CD4-positive, alpha-beta memory T cell (primary cell): ENCODE measurements around the gene PCDHA4. TPM values are rescaled to one million over a fixed set of nuclear protein-coding genes. Genes with fewer than 3 reads are reported as not detected.
"Not testable (repeated sequence)": the region's sequence is repeated elsewhere in the genome, so short reads cannot be mapped to it uniquely, and the experiment has no call there.

ENCODE experiments used
- CTCF ChIA-PET: fragments of 350-600 bp; sonication (Branson Sonifier 250); formaldehyde crosslinking; loops from one replicate; lab custom pipeline; 2021; ENCODE audit warnings: inconsistent platforms; ENCODE audit not compliant: partially characterized antibody; lab: Charles Lee
- POLR2A ChIA-PET: fragments of 350-600 bp; sonication (Branson Sonifier 250); formaldehyde crosslinking; loops from one replicate; lab custom pipeline; 2021; ENCODE audit not compliant: partially characterized antibody; lab: Charles Lee
- DNase-seq, 5 donors: peaks; one replicate each; pipeline versions ENCODE4 v3.0.0 to v3.0.0-alpha.2; 2020 to 2022; ENCODE audit warnings: mixed read lengths in 1 of 5
- H3K27ac ChIP-seq: one replicate; pipeline ENCODE4 v1.7.0; 2013; ENCODE audit warnings: low read depth, low read length
- H3K27me3 ChIP-seq: 2 replicates; pipeline ENCODE4 v1.7.0; 2013; ENCODE audit warnings: mild to moderate bottlenecking, low read length, moderate library complexity; ENCODE audit not compliant: insufficient read depth
- H3K36me3 ChIP-seq: 2 replicates; pipeline ENCODE4 v1.7.0; 2013; ENCODE audit warnings: mild to moderate bottlenecking, low read length, moderate library complexity; ENCODE audit not compliant: insufficient read depth
- H3K4me1 ChIP-seq: 2 replicates; pipeline ENCODE4 v1.7.0; 2013; ENCODE audit warnings: mild to moderate bottlenecking, low read length, moderate library complexity; ENCODE audit not compliant: insufficient read depth
- H3K4me3 ChIP-seq, 2 donors: one replicate each; pipeline ENCODE4 v1.7.0; 2013; ENCODE audit warnings: low read length in 2 of 2, mild to moderate bottlenecking in 1 of 2
- H3K9me3 ChIP-seq, 2 donors: one replicate each; pipeline ENCODE4 v1.7.0; 2013; ENCODE audit warnings: low read length in 2 of 2, control low read depth in 1 of 2; ENCODE audit not compliant: control insufficient read depth in 1 of 2
- H3K27ac Mint-ChIP-seq, 7 donors: one replicate each; pipeline ENCODE4 v1.8.0; 2020 to 2021; ENCODE audit warnings: mixed read lengths in 7 of 7, mild to moderate bottlenecking in 6 of 7, inconsistent platforms in 3 of 7, moderate library complexity in 3 of 7
- H3K27me3 Mint-ChIP-seq, 2 donors: one replicate each; pipeline ENCODE4 v1.8.0; 2020 to 2021; ENCODE audit warnings: mixed read lengths in 2 of 2
- H3K36me3 Mint-ChIP-seq, 2 donors: one replicate each; pipeline ENCODE4 v1.8.0; 2020 to 2021; ENCODE audit warnings: mixed read lengths in 2 of 2, inconsistent platforms in 1 of 2, mild to moderate bottlenecking in 1 of 2
- H3K4me1 Mint-ChIP-seq, 4 donors: one replicate each; pipeline ENCODE4 v1.8.0; 2020 to 2021; ENCODE audit warnings: mixed read lengths in 4 of 4, mild to moderate bottlenecking in 1 of 4
- H3K4me3 Mint-ChIP-seq, 8 donors: one replicate each; pipeline ENCODE4 v1.8.0; 2020 to 2021; ENCODE audit warnings: mixed read lengths in 8 of 8, mild to moderate bottlenecking in 7 of 8, moderate library complexity in 6 of 8, inconsistent platforms in 3 of 8
- H3K9me3 Mint-ChIP-seq, 8 donors: one replicate each; pipeline ENCODE4 v1.8.0; 2020 to 2021; ENCODE audit warnings: mixed read lengths in 8 of 8, mild to moderate bottlenecking in 5 of 8, inconsistent platforms in 3 of 8, moderate library complexity in 1 of 8
- intact Hi-C: fragments of 100-400 bp; cut with micrococcal nuclease; formaldehyde crosslinking; loops from one replicate; pipeline ENCODE4 v1.15.1; 2023
- polyA plus RNA-seq, 2 donors: library from polyadenylated mRNA; unstranded; fragments of 300-500 nt; fragmentation: Illumina TruSeq; gene quantifications; one replicate each; pipeline ENCODE4 v1.2.3, GENCODE V29; 2021
- total RNA-seq, 2 experiments: library from RNA; stranded (reverse); gene quantifications; one replicate each; pipeline ENCODE4 v1.2.3, GENCODE V29; 2021

PCDHA4 gene
- total RNA-seq (not detected), polyA plus RNA-seq (not detected)

GRCh38 chr5:140806834-140807775 is at the start of gene PCDHA4:
Gene PCDHA4 (plus strand): TSS chr5:140807068.
- Mint-ChIP-seq H3K27ac (no peak within 1 kb of the TSS), H3K4me3 (peak within 1 kb of the TSS in 1 of 8 donors; percentile 13), H3K4me1 (no peaks in the 10 kb centered on the region), H3K36me3 (peaks cover 7 to 9% of the 10 kb centered on the region in 2 donors), H3K9me3 (peaks cover 3 to 78% (median 47%) of the 10 kb centered on the region in 8 donors), H3K27me3 (peaks cover 7 to 18% of the 10 kb centered on the region in 2 donors)
- no peak within 1 kb of the TSS for H3K4me3 ChIP-seq
- ChIA-PET CTCF (interaction anchor here (0.9 kb wide), 1 partner anchor 9 kb away, joined by 3 read pairs; no protein-coding TSS in a partner anchor), POLR2A (no interaction called here)
- H3K4me1 ChIP-seq, result no peaks in the 10 kb centered on the region
- H3K36me3 ChIP-seq, result no peaks in the 10 kb centered on the region
- no peak within 1 kb of the TSS for H3K27ac ChIP-seq
- intact Hi-C loops, result no loop called here
- no peaks in the 10 kb centered on the region for H3K9me3 ChIP-seq
- H3K27me3 ChIP-seq, result no peaks in the 10 kb centered on the region
- no peak for DNase-seq

DNA sequence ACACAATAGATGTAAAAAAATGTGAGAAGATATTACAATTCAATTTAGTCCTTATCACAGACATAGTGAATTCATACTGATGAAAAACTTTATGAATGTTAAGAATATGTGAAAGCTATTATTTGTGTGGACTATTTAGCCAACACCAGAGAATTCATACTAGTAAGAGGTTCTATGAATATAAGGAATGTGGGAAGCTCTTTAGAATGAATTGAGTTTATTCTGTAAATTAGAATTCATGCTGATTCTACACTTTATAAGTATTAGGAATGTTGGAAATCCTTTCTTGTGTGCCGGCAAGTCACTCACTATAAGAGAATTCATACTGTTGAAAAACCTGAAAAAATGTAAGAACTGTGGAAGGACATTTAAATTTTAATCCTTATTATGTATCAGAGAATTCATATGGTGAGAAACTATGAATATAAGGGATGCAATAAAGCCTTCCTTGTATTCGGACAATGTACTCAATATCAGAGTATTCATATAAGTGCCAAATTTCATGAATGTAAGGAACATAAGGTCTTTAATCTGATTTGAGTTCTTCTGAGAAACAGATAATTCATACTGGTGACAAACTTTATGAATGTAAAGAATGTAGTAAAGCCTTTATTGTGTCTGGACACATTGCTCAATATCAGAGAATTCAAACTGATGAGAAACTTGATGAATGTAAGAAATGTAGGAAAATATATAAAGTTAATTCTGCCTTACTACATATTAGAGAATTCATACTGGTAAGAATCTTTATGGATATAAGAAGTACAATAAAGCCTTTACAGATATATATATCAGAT is 42.5 kb upstream of the PCDHA4 start:
- H3K36me3 Mint-ChIP-seq, result peaks cover 17 to 27% of the 10 kb centered on the region in 2 donors
- intact Hi-C loops, result no loop called here

GRCh38 chr5:140767444-140767843 is 39.4 kb upstream of the PCDHA4 start:
- peaks cover 0 to 64% of the 10 kb centered on the region in 2 donors for H3K9me3 ChIP-seq
- intact Hi-C loops, result no loop called here
- no peaks in the 10 kb centered on the region for H3K4me1 Mint-ChIP-seq
- peaks cover 0 to 93% (median 79%) of the 10 kb centered on the region in 8 donors for H3K9me3 Mint-ChIP-seq
- H3K27me3 ChIP-seq, result no peaks in the 10 kb centered on the region
- H3K36me3 ChIP-seq, result no peaks in the 10 kb centered on the region
- peaks cover 0 to 2% of the 10 kb centered on the region in 2 donors for H3K27me3 Mint-ChIP-seq
- CTCF ChIA-PET, result no interaction called here
- DNase-seq, result no peak
- no peak overlapping the region for H3K27ac ChIP-seq
- H3K36me3 Mint-ChIP-seq, result peaks cover 11 to 26% of the 10 kb centered on the region in 2 donors
- POLR2A ChIA-PET, result no interaction called here
- no peak overlapping the region for H3K4me3 ChIP-seq
- no peak overlapping the region for H3K27ac Mint-ChIP-seq
- H3K4me1 ChIP-seq, result no peaks in the 10 kb centered on the region
- H3K4me3 Mint-ChIP-seq, result no peak overlapping the region

More for the DNA sequence above, 42.5 kb upstream of the PCDHA4 start:
- DNase-seq, result no peak
- Mint-ChIP-seq H3K4me3 (no peak overlapping the region), H3K9me3 (peaks cover 0 to 95% (median 80%) of the 10 kb centered on the region in 8 donors), H3K4me1 (no peaks in the 10 kb centered on the region), H3K27me3 (peaks cover 0 to 1% of the 10 kb centered on the region in 2 donors), H3K27ac (no peak overlapping the region)
- CTCF ChIA-PET, result no interaction called here
- Histone ChIP-seq H3K27ac (no peak overlapping the region), H3K27me3 (no peaks in the 10 kb centered on the region), H3K4me3 (no peak overlapping the region), H3K4me1 (no peaks in the 10 kb centered on the region), H3K9me3 (peaks cover 0 to 50% of the 10 kb centered on the region in 2 donors), H3K36me3 (no peaks in the 10 kb centered on the region)
- POLR2A ChIA-PET, result no interaction called here

DNA sequence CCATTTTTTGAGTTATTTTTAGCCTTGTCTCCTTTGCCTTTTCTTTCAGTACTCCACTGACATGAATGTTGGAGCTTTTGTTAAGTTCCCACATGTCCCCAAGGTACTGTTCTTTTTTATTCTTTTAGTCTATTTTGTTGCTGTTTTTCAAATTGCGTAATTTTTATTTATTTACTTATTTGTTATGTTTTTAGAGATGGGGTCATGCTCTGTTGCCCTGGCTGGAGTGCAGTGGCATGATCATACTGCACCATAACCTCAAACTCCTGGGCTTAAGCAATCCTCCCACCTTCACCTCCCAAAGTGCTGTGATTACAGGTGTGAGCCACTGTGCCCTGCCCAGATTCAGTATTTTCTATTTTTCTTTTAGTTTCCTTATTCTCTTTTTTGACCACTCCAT is 26.4 kb upstream of the PCDHA4 start:
- intact Hi-C loops, result no loop called here
- H3K27me3 Mint-ChIP-seq, result no peaks in the 10 kb centered on the region
- Histone ChIP-seq H3K4me3 (no peak overlapping the region), H3K4me1 (no peaks in the 10 kb centered on the region), H3K27ac (no peak overlapping the region), H3K9me3 (peaks cover 0 to 19% of the 10 kb centered on the region in 2 donors), H3K27me3 (no peaks in the 10 kb centered on the region), H3K36me3 (no peaks in the 10 kb centered on the region)
- peaks cover 16 to 19% of the 10 kb centered on the region in 2 donors for H3K36me3 Mint-ChIP-seq
- H3K4me1 Mint-ChIP-seq, result no peaks in the 10 kb centered on the region
- ChIA-PET POLR2A (no interaction called here), CTCF (interaction anchor here (1.1 kb wide), 1 partner anchor 62 kb away, joined by 4 read pairs; no protein-coding TSS in a partner anchor)
- H3K4me3 Mint-ChIP-seq, result no peak overlapping the region
- DNase-seq, result no peak
- H3K27ac Mint-ChIP-seq, result no peak overlapping the region
- peaks cover 7 to 98% (median 86%) of the 10 kb centered on the region in 8 donors for H3K9me3 Mint-ChIP-seq

DNA sequence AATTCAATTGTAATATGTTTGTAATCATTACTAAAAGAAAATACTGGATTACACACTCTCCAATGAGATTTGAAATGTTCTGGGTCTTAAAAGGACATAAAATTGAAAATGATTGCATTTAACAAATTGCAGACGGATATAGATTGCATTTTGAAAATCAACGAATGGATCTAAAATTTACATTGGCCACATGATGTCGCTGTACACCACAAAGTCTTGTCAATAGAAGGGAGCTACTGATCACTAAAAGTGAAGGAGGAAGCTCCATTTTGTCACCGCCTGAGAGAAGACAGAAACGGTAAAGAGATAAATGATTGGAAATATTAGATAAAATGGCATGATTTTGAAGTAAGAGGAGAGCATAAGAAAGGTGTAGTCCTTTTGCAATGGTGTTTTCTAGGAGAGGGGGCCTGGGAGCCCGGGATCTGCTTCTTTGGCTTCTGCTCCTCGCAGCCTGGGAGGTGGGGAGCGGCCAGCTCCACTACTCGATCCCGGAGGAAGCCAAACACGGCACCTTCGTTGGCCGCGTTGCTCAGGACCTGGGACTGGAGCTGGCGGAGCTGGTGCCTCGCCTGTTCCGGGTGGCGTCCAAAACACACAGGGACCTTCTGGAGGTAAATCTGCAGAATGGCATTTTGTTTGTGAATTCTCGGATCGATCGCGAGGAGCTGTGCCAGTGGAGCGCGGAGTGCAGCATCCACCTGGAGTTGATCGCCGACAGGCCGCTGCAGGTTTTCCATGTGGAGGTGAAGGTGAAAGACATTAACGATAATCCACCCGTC is 20.8 kb upstream of the PCDHA4 start, which contains the start of gene PCDHA1:
Gene PCDHA1, plus strand, starts transcription at position 236 of the 782 bp plus-strand sequence.
- Histone ChIP-seq H3K36me3 (no peaks in the 10 kb centered on the region), H3K27me3 (no peaks in the 10 kb centered on the region), H3K4me1 (no peaks in the 10 kb centered on the region), H3K4me3 (no peak within 1 kb of the TSS), H3K27ac (no peak within 1 kb of the TSS), H3K9me3 (peaks cover 0 to 19% of the 10 kb centered on the region in 2 donors)
- peaks cover 6 to 89% (median 75%) of the 10 kb centered on the region in 8 donors for H3K9me3 Mint-ChIP-seq
- peaks cover 5 to 11% of the 10 kb centered on the region in 2 donors for H3K27me3 Mint-ChIP-seq
- DNase-seq, result peak in 1 of 5 donors; percentile 26
- intact Hi-C loops, result no loop called here
- ChIA-PET POLR2A (no interaction called here), CTCF (no interaction called here)
- no peaks in the 10 kb centered on the region for H3K4me1 Mint-ChIP-seq
- H3K4me3 Mint-ChIP-seq, result peak within 1 kb of the TSS in 1 of 8 donors; percentile 55
- H3K36me3 Mint-ChIP-seq, result peaks cover 16 to 24% of the 10 kb centered on the region in 2 donors
- H3K27ac Mint-ChIP-seq, result peak within 1 kb of the TSS in 1 of 7 donors; percentile 57

DNA sequence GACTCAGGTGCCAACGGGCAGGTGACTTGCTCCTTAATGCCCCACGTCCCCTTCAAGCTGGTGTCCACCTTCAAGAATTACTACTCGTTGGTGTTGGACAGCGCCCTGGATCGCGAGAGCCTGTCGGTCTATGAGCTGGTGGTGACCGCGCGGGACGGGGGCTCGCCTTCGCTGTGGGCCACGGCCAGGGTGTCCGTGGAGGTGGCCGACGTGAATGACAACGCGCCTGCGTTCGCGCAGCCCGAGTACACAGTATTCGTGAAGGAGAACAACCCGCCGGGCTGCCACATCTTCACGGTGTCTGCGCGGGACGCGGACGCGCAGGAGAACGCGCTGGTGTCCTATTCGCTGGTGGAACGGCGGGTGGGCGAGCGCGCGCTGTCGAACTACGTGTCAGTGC is 19.4 kb upstream of the PCDHA4 start:
- H3K4me1 Mint-ChIP-seq, H3K4me1 ChIP-seq, CTCF ChIA-PET, H3K27ac Mint-ChIP-seq, H3K36me3 ChIP-seq, intact Hi-C loops, H3K4me3 ChIP-seq, H3K27ac ChIP-seq, H3K4me3 Mint-ChIP-seq, H3K27me3 ChIP-seq, POLR2A ChIA-PET: not testable (repeated sequence)
- Mint-ChIP-seq H3K27me3 (peaks cover 10 to 14% of the 10 kb centered on the region in 2 donors), H3K36me3 (peaks cover 16 to 17% of the 10 kb centered on the region in 2 donors), H3K9me3 (peaks cover 10 to 90% (median 74%) of the 10 kb centered on the region in 8 donors)
- peaks cover 0 to 14% of the 10 kb centered on the region in 2 donors for H3K9me3 ChIP-seq
- peak in 1 of 5 donors; percentile 19 for DNase-seq
